Thyroid gland (tissue), 4 donors: Measurements from ENCODE around the gene QPRT. TPM values are rescaled to one million over a fixed set of nuclear protein-coding genes. Genes with fewer than 3 reads are reported as not detected.
"Not testable (repeated sequence)": the region's sequence is repeated elsewhere in the genome, so short reads cannot be mapped to it uniquely, and the experiment has no call there.

Experiments
- DNase-seq, 2 donors: peaks; one replicate each; pipeline ENCODE4 v3.0.0-alpha.2; 2019
- H3K27ac ChIP-seq, 3 donors: fragments of 200-600 bp; sonication (generic); 1 replicate in 2 of 3; 2 replicates in 1 of 3; pipeline ENCODE4 v1.5.1; 2016 to 2019; ENCODE audit warnings: mild to moderate bottlenecking in 1 of 3, moderate library complexity in 1 of 3
- H3K27me3 ChIP-seq: fragments of 200-600 bp; sonication (generic); one replicate; pipeline ENCODE4 v1.5.1; 2019
- H3K36me3 ChIP-seq, 2 donors: fragments of 200-600 bp; sonication (generic); one replicate each; pipeline ENCODE4 v1.5.1; 2016 to 2019
- H3K4me1 ChIP-seq, 2 donors: fragments of 200-600 bp; sonication (generic); one replicate each; pipeline ENCODE4 v1.5.1; 2017 to 2019
- H3K4me3 ChIP-seq, 3 donors: fragments of 200-600 bp; sonication (generic); replicated peaks in 1 of 3; 1 replicate in 2 of 3; 2 replicates in 1 of 3; pipeline ENCODE4 v1.5.1; 2016; ENCODE audit warnings: mild to moderate bottlenecking in 1 of 3
- H3K9me3 ChIP-seq: fragments of 200-600 bp; sonication (generic); one replicate; pipeline ENCODE4 v1.5.1; 2017
- POLR2A ChIP-seq, 2 donors: fragments of 450-650 bp; IDR thresholded peaks; one replicate each; pipeline ENCODE4 v1.6.1; 2017; ENCODE audit warnings: antibody characterized with exemption in 2 of 2, mild to moderate bottlenecking in 2 of 2, moderate library complexity in 1 of 2
- WGBS, 2 donors: methylation state at CpG; one replicate each; pipeline ENCODE4 v1.1.5; 2017; 5-methylcytosine and 5-hydroxymethylcytosine counted together
- intact Hi-C: fragments of 100-400 bp; cut with DNase I; formaldehyde crosslinking; loops from one replicate; pipeline ENCODE4 v1.15.1; 2023
- total RNA-seq, 4 donors: library from RNA; depleted of rRNA; stranded (reverse); fragments of >200 nt; gene quantifications; one replicate each; pipeline ENCODE4 v1.2.3, GENCODE V29; 2016
- TF ChIP-seq, protein P1 (sequence below), 6 experiments: fragments of 200-600 bp in 3 of 6; fragments of 450-650 bp in 3 of 6; sonication (generic) in 3 of 6; IDR thresholded peaks; one replicate each; pipeline ENCODE4 v1.5.1; 2016 to 2019; ENCODE audit warnings: antibody characterized with exemption in 6 of 6, mild to moderate bottlenecking in 2 of 6, inconsistent platforms in 1 of 6, moderate library complexity in 1 of 6

Gene QPRT
- total RNA-seq, result 1 to 10 TPM; 1.7 to 5.6 (median 3.0) TPM

DNA sequence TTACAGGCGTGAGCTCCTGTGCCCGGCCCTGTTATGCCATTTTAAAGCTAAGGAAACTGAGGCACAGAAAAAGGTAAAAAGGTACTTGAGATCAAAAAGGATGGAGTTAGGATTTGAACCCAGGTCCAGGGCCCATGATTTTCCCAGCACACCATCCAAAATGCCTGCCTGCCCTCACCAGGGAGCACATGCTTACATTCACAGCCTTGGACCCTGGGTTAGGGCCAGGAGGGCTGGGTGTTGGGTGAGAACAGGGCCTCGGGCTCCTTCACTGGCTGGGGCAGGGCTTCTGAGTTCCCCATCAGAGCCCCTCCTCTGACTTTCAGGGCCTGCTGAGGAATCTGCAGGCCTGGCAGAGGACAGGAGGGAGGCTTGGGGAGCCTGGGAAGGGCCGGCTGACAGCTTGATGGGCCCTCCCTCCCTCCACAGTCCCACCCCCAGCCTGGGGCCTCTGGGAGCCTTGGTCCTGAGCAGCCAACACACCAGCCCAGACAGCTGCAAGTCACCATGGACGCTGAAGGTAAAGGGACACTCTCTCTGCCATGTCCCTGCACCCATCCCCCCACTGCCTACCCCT lies at the start of gene QPRT:
Gene QPRT, plus strand, starts transcription at position 490 of the 577 bp plus-strand sequence. Its CDS starts 18 bp downstream, at position 508.
- WGBS, 2 donors, result 60 to 65% methylated on average over 4 of the region's 5 CpGs
- H3K4me3 ChIP-seq, result no peak within 1 kb of the TSS
- no peaks in the 10 kb centered on the region for H3K9me3 ChIP-seq
- no peak for DNase-seq
- no peaks in the 10 kb centered on the region for H3K27me3 ChIP-seq
- no peaks in the 10 kb centered on the region for H3K36me3 ChIP-seq
- H3K4me1 ChIP-seq, result peaks cover 0 to 4% of the 10 kb centered on the region in 2 donors
- TF ChIP-seq, protein P1, sequence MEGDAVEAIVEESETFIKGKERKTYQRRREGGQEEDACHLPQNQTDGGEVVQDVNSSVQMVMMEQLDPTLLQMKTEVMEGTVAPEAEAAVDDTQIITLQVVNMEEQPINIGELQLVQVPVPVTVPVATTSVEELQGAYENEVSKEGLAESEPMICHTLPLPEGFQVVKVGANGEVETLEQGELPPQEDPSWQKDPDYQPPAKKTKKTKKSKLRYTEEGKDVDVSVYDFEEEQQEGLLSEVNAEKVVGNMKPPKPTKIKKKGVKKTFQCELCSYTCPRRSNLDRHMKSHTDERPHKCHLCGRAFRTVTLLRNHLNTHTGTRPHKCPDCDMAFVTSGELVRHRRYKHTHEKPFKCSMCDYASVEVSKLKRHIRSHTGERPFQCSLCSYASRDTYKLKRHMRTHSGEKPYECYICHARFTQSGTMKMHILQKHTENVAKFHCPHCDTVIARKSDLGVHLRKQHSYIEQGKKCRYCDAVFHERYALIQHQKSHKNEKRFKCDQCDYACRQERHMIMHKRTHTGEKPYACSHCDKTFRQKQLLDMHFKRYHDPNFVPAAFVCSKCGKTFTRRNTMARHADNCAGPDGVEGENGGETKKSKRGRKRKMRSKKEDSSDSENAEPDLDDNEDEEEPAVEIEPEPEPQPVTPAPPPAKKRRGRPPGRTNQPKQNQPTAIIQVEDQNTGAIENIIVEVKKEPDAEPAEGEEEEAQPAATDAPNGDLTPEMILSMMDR (IDR thresholded peaks at IDR 0.05), result no peak
- no peak for TF ChIP-seq POLR2A (IDR thresholded peaks at IDR 0.05)
- intact Hi-C loops, result no loop called here
- H3K27ac ChIP-seq, result no peak within 1 kb of the TSS

DNA sequence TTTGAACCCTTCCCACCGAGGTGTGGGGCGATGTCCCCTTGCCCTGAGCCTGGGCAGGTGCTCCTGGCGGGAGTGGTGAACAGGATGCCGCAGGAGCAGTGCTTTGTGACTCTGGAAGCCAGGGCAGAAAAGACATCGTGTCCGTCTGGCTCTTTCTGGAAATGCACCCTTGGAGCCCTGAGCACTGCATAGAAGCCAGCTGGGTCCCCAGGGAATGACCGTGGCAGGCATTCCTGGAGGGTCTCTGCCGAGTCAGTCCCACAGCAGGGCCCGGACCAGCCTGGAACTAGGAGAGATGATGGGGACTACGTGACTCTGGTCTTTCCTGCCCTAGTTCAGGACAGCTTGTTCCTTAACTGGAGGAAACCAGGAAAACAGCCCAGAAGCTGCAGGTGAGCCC lies 49.7 kb upstream of the QPRT start:
- H3K4me3 ChIP-seq, H3K36me3 ChIP-seq, H3K9me3 ChIP-seq, intact Hi-C loops, H3K27me3 ChIP-seq, H3K4me1 ChIP-seq, H3K27ac ChIP-seq, DNase-seq: not testable (repeated sequence)
- 80% methylated on average over 10 of the region's 10 CpGs; no CpG with 5 or more reads in 1 of the 2 donors for WGBS, 2 donors

DNA sequence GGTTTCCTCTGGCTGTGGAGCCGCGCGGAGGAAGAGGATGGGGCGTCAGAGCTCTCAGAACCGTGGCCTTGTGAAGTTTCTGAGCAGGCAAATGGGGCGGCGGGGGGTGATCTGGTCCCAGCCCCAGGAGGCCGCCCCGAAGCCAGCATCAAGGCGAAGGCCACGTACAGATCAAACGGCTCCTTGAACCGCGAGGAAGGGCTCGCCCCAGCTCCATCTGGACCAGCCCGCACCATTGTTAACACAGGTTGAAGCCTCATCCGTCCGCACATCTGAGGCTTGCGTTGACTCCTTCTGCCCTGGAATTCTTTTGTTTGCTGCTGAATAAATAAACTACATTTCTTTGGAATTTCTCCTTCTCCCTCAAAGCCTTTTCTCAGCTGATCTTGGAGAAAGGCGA lies 47.3 kb upstream of the QPRT start:
- H3K4me3 ChIP-seq, intact Hi-C loops, H3K36me3 ChIP-seq, H3K9me3 ChIP-seq, H3K27ac ChIP-seq, H3K4me1 ChIP-seq, DNase-seq, H3K27me3 ChIP-seq: not testable (repeated sequence)
- WGBS, 2 donors, result 47 to 75% methylated on average over 12 to 15 of the region's 20 CpGs

DNA sequence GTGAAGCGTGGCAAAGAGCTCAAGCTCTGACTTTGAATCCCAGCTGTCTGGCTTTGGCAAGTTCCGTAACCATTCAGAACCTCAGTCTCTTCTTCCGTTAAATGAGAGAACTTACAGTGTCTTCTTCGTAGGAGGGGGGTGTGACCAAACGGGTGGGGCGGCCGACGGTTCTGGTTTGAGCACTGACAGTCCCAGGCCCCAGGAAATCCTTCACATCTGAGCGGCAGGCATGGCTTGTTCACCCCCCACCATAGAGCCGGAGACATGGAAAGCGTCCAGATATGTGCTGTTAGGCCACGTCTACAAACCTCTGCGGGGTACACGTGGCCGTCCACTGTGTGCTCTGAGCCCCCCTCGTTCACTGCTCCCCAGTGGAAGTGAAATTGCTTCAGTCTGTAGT lies 43.1 kb upstream of the QPRT start:
- intact Hi-C loops, H3K27me3 ChIP-seq: not testable (repeated sequence)

DNA sequence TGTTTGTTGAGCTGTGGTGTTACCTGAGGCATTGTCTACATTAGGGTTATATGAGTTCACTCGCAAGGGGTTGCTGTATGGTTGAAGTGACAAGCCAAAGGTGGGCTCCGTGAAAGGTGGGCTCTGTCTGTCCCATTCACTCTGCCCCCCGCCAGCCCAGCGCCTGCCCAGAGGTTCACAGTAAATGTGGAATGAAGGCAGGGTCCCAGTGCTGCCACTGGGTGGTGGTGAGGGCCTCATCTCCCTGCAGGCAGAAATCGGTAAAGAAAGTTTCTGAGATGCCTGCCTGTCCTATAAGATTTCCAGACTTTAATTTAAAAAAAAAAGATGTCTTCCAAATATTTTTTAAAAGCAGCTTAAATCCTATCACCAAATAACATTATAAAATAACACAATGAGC lies 42.6 kb upstream of the QPRT start:
- DNase-seq, H3K27ac ChIP-seq, H3K4me3 ChIP-seq, H3K9me3 ChIP-seq, intact Hi-C loops, H3K36me3 ChIP-seq, H3K27me3 ChIP-seq, H3K4me1 ChIP-seq: not testable (repeated sequence)
- 20 to 29% methylated on average over 1 of the region's 5 CpGs for WGBS, 2 donors

More for the DNA sequence above, 43.1 kb upstream of the QPRT start:
- not testable (repeated sequence) for H3K4me3 ChIP-seq, H3K4me1 ChIP-seq, H3K27ac ChIP-seq, H3K36me3 ChIP-seq, DNase-seq, H3K9me3 ChIP-seq
- WGBS, 2 donors, result 46 to 83% methylated on average over 4 to 8 of the region's 16 CpGs

DNA sequence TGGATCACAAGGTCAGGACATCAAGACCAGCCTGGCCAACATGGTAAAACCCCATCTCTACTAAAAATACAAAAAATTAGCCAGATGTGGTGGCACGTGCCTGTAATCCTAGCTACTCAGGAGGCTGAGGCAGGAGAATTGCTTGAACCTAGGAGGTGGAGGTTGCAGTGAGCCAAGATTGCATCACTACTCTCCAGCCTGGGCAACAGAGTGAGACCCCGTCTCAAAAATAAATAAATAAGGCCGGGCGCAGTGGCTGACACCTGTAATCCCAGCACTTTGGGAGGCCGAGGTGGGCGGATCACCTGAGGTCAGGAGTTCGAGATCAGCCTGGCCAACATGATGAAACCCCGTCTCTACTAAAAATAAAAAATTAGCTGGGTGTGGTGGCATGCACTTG lies 40.2 kb upstream of the QPRT start:
- H3K4me3 ChIP-seq, H3K4me1 ChIP-seq, H3K27me3 ChIP-seq, DNase-seq, H3K27ac ChIP-seq, H3K36me3 ChIP-seq, H3K9me3 ChIP-seq, intact Hi-C loops: not testable (repeated sequence)
- 88 to 89% methylated on average over 8 of the region's 8 CpGs for WGBS, 2 donors

DNA sequence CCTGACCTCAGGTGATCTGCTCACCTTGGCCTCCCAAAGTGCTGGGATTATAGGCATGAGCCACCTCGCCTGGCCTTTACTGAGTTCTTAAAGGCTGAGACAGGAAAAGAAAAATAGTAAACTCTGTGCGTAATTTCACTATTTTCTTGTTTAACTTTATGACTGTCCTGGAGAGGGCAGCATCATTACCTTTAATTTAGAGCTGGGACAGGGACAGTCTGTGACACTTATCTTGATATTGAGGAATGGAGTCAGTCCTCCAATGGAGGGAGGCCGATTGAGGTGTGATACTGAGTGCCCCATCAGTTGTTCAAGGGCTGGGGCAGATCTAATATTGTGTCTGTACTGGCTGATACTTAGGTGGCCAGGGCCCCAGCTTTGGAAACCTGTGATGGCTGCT lies 37.4 kb upstream of the QPRT start:
- TF ChIP-seq, protein P1 (IDR thresholded peaks at IDR 0.05), result no peak
- no peak for TF ChIP-seq POLR2A (IDR thresholded peaks at IDR 0.05)
- DNase-seq, result no peak
- H3K36me3 ChIP-seq, result no peaks in the 10 kb centered on the region
- no peaks in the 10 kb centered on the region for H3K9me3 ChIP-seq
- H3K27ac ChIP-seq, result no peak overlapping the region
- intact Hi-C loops, result no loop called here
- 72 to 77% methylated on average over 3 of the region's 3 CpGs for WGBS, 2 donors
- H3K4me3 ChIP-seq, result no peak overlapping the region
- no peaks in the 10 kb centered on the region for H3K4me1 ChIP-seq
- H3K27me3 ChIP-seq, result no peaks in the 10 kb centered on the region

DNA sequence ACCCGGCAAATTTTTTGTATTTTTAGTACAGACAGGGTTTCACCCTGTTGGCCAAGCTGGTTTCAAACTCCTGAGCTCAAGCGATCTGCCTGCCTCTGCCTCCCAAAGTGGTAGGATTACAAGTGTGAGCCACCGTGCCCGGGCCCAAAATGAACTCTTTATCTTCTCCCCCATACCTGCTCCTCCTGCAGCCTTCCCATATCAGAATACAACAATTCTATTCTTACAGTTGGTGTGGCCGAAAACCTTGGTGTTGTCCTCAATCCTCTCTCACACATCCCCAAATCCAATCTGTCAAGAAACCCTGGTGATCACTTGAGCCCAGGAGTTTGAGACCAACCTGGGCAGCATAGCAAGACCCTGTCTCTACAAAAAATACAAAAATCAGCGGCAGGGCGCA lies 35.4 kb upstream of the QPRT start:
- WGBS, 2 donors, result 93 to 98% methylated on average over 7 of the region's 7 CpGs
- H3K4me3 ChIP-seq, result no peak overlapping the region
- intact Hi-C loops, result no loop called here
- DNase-seq, result no peak
- no peaks in the 10 kb centered on the region for H3K27me3 ChIP-seq
- H3K4me1 ChIP-seq, result no peaks in the 10 kb centered on the region
- H3K9me3 ChIP-seq, result no peaks in the 10 kb centered on the region
- H3K36me3 ChIP-seq, result no peaks in the 10 kb centered on the region
- no peak overlapping the region for H3K27ac ChIP-seq
- TF ChIP-seq POLR2A (IDR thresholded peaks at IDR 0.05), result no peak
- TF ChIP-seq, protein P1 (IDR thresholded peaks at IDR 0.05), result no peak
